SK-N-SH treated with all-trans-retinoic acid at 6 μM for 48 hours (cell line): ENCODE results near the gene WFS1.

Experiments
- ATAC-seq: fragments of 200-7000 bp; cut with Tn5 transposase; 3 replicates; pipeline ENCODE4 v1.9.1; 2020; ENCODE audit warnings: mild to moderate bottlenecking, moderate library complexity
- ARNTL ChIP-seq: fragments of 450-650 bp; formaldehyde crosslinking; IDR thresholded peaks from 2 replicates; pipeline ENCODE4 v1.5.0; 2020; ENCODE audit warnings: low read depth, mild to moderate bottlenecking, moderate library complexity, borderline replicate concordance
- BACH2 ChIP-seq: fragments of 250-450 bp; sonication (Bioruptor Pico); IDR thresholded peaks from 2 replicates; pipeline ENCODE4 v1.9.0; 2021; ENCODE audit warnings: mild to moderate bottlenecking, borderline replicate concordance
- CSDC2 ChIP-seq: fragments of 250-450 bp; sonication (Bioruptor Pico); IDR thresholded peaks from 2 replicates; pipeline ENCODE4 v1.5.0; 2020; ENCODE audit warnings: mild to moderate bottlenecking, moderate library complexity
- ESRRG ChIP-seq: fragments of 250-450 bp; sonication (Bioruptor Pico); IDR thresholded peaks from 2 replicates; pipeline ENCODE4 v1.6.1; 2021; ENCODE audit warnings: mild to moderate bottlenecking
- ISL1 ChIP-seq: fragments of 250-450 bp; sonication (Bioruptor Pico); IDR thresholded peaks from 2 replicates; pipeline ENCODE4 v2.1.2; 2022; ENCODE audit warnings: mild to moderate bottlenecking, moderate library complexity
- OSR1 ChIP-seq: fragments of 250-450 bp; sonication (Bioruptor Pico); IDR thresholded peaks from 2 replicates; pipeline ENCODE4 v1.8.0; 2022; ENCODE audit warnings: moderate library complexity, mild to moderate bottlenecking, inconsistent platforms
- PPARA ChIP-seq: fragments of 250-450 bp; sonication (Bioruptor Pico); IDR thresholded peaks from 2 replicates; pipeline ENCODE4 v1.5.0; 2020; ENCODE audit warnings: mild to moderate bottlenecking, borderline replicate concordance
- RARB ChIP-seq: fragments of 250-450 bp; sonication (Bioruptor Pico); IDR thresholded peaks from 2 replicates; pipeline ENCODE4 v1.8.0; 2021; ENCODE audit warnings: mild to moderate bottlenecking, moderate library complexity
- SNAI2 ChIP-seq: fragments of 250-450 bp; sonication (Bioruptor Pico); IDR thresholded peaks from 2 replicates; pipeline ENCODE4 v1.5.0; 2020; ENCODE audit warnings: mild to moderate bottlenecking, moderate library complexity
- TOX ChIP-seq: fragments of 250-450 bp; sonication (Bioruptor Pico); IDR thresholded peaks from 2 replicates; pipeline ENCODE4 v1.8.0; 2021; ENCODE audit warnings: mild to moderate bottlenecking, moderate library complexity, borderline replicate concordance
- ZC3H10 ChIP-seq: fragments of 250-450 bp; sonication (Bioruptor Pico); IDR thresholded peaks from 2 replicates; pipeline ENCODE4 v1.5.1; 2021; ENCODE audit warnings: mild to moderate bottlenecking, moderate library complexity
- ZFP3 ChIP-seq: fragments of 250-450 bp; sonication (Bioruptor Pico); IDR thresholded peaks from 2 replicates; pipeline ENCODE4 v1.5.0; 2020; ENCODE audit warnings: mild to moderate bottlenecking, moderate library complexity
- ZFP30 ChIP-seq: fragments of 450-650 bp; formaldehyde crosslinking; IDR thresholded peaks from 2 replicates; pipeline ENCODE4 v1.5.0; 2022; ENCODE audit warnings: mild to moderate bottlenecking, moderate library complexity
- ZNF565 ChIP-seq: fragments of 450-650 bp; formaldehyde crosslinking; conservative IDR thresholded peaks from 2 replicates; pipeline ENCODE4 v1.5.0; 2020; ENCODE audit warnings: low read depth, mild to moderate bottlenecking, moderate library complexity
- ZNF70 ChIP-seq: fragments of 450-650 bp; formaldehyde crosslinking; IDR thresholded peaks from 2 replicates; pipeline ENCODE4 v1.5.0; 2020; ENCODE audit warnings: mild to moderate bottlenecking, moderate library complexity
- ZNF8 ChIP-seq: fragments of 450-650 bp; formaldehyde crosslinking; IDR thresholded peaks from 2 replicates; pipeline ENCODE4 v1.5.0; 2020; ENCODE audit warnings: mild to moderate bottlenecking, moderate library complexity
- TF ChIP-seq, protein P1 (sequence below): fragments of 250-450 bp; sonication (Bioruptor Pico); IDR thresholded peaks from 2 replicates; pipeline ENCODE4 v1.5.1; 2020; ENCODE audit warnings: low read depth, mild to moderate bottlenecking, moderate library complexity
- TF ChIP-seq, protein P2 (sequence below): fragments of 250-450 bp; sonication (Bioruptor Pico); IDR thresholded peaks from 2 replicates; pipeline ENCODE4 v1.5.1; 2021; ENCODE audit warnings: mild to moderate bottlenecking, moderate library complexity
- TF ChIP-seq, protein P3 (sequence below): fragments of 250-450 bp; sonication (Bioruptor Pico); IDR thresholded peaks from 2 replicates; pipeline ENCODE4 v1.8.0; 2020; ENCODE audit warnings: mild to moderate bottlenecking, moderate library complexity, borderline replicate concordance
- TF ChIP-seq, protein P4 (sequence below): fragments of 250-450 bp; sonication (Bioruptor Pico); IDR thresholded peaks from 2 replicates; pipeline ENCODE4 v1.5.0; 2020; ENCODE audit warnings: mild to moderate bottlenecking, moderate library complexity
- TF ChIP-seq, protein P5 (sequence below): fragments of 250-450 bp; sonication (Bioruptor Pico); IDR thresholded peaks from 2 replicates; pipeline ENCODE4 v1.8.0; 2021; ENCODE audit warnings: low read depth, mild to moderate bottlenecking, moderate library complexity, borderline replicate concordance

WFS1 gene

DNA sequence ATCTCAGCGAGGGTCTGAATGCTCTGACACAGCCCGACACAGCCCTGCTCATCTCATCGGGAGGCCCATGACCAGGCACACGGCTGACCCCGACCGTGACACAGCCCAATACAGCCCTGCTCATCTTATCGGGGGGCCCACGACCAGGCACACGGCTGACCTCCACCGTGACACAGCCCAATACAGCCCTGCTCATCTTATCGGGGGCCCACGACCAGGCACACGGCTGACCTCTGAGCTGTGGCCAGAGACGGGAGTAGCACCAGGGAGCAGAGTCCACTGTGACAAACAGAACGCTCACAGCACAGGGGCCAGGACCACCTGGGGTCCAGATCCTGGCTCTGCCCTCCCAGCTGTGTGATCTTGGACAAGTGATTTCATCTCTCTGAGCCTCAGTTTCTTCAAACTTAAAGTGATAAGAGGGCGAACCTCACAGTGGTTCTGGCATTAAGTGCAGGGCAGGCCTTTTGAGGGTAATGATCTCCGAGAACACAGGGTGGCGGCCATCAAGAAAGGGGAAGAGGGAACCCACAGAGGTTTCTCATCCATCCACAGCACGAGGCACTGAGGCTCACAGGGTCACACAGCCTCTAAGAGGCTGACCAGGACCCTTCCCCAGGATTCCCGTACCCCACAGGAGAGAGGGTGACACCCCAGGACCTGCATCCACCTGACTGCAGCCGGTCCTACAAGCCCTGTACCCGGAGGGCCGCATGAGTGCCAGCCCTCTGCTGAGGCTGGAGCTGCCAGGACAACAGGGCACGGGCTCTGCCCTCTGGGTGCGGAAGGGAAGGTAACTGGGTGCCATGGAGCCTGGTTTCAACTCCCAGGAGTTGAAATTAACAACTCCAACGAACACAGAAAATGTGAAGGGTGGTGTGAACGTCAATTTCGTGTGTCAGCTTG lies 60.1 kb downstream of the WFS1 start:
- TF ChIP-seq, protein P1, sequence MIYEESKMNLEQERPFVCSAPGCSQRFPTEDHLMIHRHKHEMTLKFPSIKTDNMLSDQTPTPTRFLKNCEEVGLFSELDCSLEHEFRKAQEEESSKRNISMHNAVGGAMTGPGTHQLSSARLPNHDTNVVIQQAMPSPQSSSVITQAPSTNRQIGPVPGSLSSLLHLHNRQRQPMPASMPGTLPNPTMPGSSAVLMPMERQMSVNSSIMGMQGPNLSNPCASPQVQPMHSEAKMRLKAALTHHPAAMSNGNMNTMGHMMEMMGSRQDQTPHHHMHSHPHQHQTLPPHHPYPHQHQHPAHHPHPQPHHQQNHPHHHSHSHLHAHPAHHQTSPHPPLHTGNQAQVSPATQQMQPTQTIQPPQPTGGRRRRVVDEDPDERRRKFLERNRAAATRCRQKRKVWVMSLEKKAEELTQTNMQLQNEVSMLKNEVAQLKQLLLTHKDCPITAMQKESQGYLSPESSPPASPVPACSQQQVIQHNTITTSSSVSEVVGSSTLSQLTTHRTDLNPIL: no peak
- TF ChIP-seq, protein P2, sequence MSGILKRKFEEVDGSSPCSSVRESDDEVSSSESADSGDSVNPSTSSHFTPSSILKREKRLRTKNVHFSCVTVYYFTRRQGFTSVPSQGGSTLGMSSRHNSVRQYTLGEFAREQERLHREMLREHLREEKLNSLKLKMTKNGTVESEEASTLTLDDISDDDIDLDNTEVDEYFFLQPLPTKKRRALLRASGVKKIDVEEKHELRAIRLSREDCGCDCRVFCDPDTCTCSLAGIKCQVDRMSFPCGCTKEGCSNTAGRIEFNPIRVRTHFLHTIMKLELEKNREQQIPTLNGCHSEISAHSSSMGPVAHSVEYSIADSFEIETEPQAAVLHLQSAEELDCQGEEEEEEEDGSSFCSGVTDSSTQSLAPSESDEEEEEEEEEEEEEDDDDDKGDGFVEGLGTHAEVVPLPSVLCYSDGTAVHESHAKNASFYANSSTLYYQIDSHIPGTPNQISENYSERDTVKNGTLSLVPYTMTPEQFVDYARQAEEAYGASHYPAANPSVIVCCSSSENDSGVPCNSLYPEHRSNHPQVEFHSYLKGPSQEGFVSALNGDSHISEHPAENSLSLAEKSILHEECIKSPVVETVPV (CRISPR knock-in tag): no peak
- TF ChIP-seq ZFP30 (CRISPR knock-in tag) (no peak), PPARA (CRISPR knock-in tag) (no peak), SNAI2 (CRISPR knock-in tag) (no peak), RARB (CRISPR knock-in tag) (no peak), ZNF565 (CRISPR knock-in tag) (no peak), OSR1 (no peak), ARNTL (no peak), ISL1 (no peak), TOX (no peak), ZNF70 (CRISPR knock-in tag) (no peak), ZFP3 (CRISPR knock-in tag) (no peak), ZC3H10 (CRISPR knock-in tag) (no peak), ZNF8 (CRISPR knock-in tag) (no peak)
- TF ChIP-seq, protein P3, sequence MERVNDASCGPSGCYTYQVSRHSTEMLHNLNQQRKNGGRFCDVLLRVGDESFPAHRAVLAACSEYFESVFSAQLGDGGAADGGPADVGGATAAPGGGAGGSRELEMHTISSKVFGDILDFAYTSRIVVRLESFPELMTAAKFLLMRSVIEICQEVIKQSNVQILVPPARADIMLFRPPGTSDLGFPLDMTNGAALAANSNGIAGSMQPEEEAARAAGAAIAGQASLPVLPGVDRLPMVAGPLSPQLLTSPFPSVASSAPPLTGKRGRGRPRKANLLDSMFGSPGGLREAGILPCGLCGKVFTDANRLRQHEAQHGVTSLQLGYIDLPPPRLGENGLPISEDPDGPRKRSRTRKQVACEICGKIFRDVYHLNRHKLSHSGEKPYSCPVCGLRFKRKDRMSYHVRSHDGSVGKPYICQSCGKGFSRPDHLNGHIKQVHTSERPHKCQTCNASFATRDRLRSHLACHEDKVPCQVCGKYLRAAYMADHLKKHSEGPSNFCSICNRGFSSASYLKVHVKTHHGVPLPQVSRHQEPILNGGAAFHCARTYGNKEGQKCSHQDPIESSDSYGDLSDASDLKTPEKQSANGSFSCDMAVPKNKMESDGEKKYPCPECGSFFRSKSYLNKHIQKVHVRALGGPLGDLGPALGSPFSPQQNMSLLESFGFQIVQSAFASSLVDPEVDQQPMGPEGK (CRISPR knock-in tag): no peak
- TF ChIP-seq, protein P4, sequence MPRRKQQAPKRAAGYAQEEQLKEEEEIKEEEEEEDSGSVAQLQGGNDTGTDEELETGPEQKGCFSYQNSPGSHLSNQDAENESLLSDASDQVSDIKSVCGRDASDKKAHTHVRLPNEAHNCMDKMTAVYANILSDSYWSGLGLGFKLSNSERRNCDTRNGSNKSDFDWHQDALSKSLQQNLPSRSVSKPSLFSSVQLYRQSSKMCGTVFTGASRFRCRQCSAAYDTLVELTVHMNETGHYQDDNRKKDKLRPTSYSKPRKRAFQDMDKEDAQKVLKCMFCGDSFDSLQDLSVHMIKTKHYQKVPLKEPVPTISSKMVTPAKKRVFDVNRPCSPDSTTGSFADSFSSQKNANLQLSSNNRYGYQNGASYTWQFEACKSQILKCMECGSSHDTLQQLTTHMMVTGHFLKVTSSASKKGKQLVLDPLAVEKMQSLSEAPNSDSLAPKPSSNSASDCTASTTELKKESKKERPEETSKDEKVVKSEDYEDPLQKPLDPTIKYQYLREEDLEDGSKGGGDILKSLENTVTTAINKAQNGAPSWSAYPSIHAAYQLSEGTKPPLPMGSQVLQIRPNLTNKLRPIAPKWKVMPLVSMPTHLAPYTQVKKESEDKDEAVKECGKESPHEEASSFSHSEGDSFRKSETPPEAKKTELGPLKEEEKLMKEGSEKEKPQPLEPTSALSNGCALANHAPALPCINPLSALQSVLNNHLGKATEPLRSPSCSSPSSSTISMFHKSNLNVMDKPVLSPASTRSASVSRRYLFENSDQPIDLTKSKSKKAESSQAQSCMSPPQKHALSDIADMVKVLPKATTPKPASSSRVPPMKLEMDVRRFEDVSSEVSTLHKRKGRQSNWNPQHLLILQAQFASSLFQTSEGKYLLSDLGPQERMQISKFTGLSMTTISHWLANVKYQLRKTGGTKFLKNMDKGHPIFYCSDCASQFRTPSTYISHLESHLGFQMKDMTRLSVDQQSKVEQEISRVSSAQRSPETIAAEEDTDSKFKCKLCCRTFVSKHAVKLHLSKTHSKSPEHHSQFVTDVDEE (CRISPR knock-in tag): no peak
- TF ChIP-seq, protein P5, sequence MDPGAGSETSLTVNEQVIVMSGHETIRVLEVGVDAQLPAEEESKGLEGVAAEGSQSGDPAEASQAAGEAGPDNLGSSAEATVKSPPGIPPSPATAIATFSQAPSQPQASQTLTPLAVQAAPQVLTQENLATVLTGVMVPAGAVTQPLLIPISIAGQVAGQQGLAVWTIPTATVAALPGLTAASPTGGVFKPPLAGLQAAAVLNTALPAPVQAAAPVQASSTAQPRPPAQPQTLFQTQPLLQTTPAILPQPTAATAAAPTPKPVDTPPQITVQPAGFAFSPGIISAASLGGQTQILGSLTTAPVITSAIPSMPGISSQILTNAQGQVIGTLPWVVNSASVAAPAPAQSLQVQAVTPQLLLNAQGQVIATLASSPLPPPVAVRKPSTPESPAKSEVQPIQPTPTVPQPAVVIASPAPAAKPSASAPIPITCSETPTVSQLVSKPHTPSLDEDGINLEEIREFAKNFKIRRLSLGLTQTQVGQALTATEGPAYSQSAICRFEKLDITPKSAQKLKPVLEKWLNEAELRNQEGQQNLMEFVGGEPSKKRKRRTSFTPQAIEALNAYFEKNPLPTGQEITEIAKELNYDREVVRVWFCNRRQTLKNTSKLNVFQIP (CRISPR knock-in tag): no peak
- no peak for ATAC-seq

DNA sequence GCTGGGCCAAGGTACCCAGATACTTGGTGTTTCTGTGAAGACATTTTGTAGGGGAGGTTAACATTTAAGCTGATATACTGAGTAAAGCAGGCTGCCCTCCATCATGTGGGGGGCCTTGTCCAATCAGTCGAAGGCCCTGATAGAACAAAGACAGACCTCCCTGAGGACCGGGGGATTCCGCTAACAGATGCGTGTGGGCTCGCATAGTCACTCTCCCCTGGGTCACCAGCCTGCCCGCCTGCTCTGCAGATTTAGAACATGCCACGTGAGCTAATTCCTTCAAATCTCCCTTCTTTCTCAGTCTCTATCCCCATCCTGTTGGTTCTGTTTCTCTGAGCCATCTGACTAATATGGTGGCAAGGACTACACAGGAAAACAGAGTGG lies 60.7 kb downstream of the WFS1 start:
- ATAC-seq: no peak
- TF ChIP-seq ZNF70 (CRISPR knock-in tag): no peak
- TF ChIP-seq BACH2 (CRISPR knock-in tag): no peak
- no peak for TF ChIP-seq OSR1
- TF ChIP-seq ZFP3 (CRISPR knock-in tag): no peak
- TF ChIP-seq, protein P3 (CRISPR knock-in tag): no peak
- TF ChIP-seq ZC3H10 (CRISPR knock-in tag): no peak
- no peak for TF ChIP-seq PPARA (CRISPR knock-in tag)
- no peak for TF ChIP-seq SNAI2 (CRISPR knock-in tag)
- no peak for TF ChIP-seq CSDC2 (CRISPR knock-in tag)
- no peak for TF ChIP-seq ARNTL
- TF ChIP-seq ESRRG (CRISPR knock-in tag): no peak
- no peak for TF ChIP-seq ISL1
